ENCODE results near the gene COX6A1. TPM values are rescaled to one million over a fixed set of nuclear protein-coding genes. Genes with fewer than 3 reads are reported as not detected.

The COX6A1 gene
- total RNA-seq (100 to 1,000 TPM; 101 to 180 (median 151) TPM), polyA plus RNA-seq (100 to 1,000 TPM; 531 to 859 TPM)
- long read RNA-seq, donor 1, transcript COX6A1-201 (3 exons, 572 nt), result major isoform, 48 of 53 reads
- long read RNA-seq, donor 1, partial matches to known transcripts, result 1 of 53 reads
- long read RNA-seq, donor 1, other reads (novel, unspliced or antisense), result 0 of 53 reads
- long read RNA-seq, donor 2, transcript COX6A1-202 (1 exons, 767 nt), result minor isoform, 5 of 95 reads
- long read RNA-seq, donor 2, transcript COX6A1-201 (3 exons, 572 nt), result major isoform, 86 of 95 reads
- long read RNA-seq, donor 2, partial matches to known transcripts, result 4 of 95 reads
- long read RNA-seq, donor 2, other reads (novel, unspliced or antisense), result 0 of 95 reads
- long read RNA-seq, donor 3, partial matches to known transcripts, result 0 of 5 reads
- long read RNA-seq, donor 3, other reads (novel, unspliced or antisense), result 0 of 5 reads

- intact Hi-C loops (cut with DNase I), result no loop called here
- WGBS, 2 donors, result 0% methylated on average over 59 of the region's 59 CpGs
- H3K4me1 ChIP-seq, result peaks cover 0 to 32% (median 17%) of the 10 kb centered on the region in 9 donors
- H3K4me3 ChIP-seq, result peak within 1 kb of the TSS; percentile 42 to 93 (median 83)
- peak within 1 kb of the TSS; percentile 62 to 95 (median 88) for H3K27ac ChIP-seq
- peaks cover 0 to 41% (median 6%) of the 10 kb centered on the region in 9 donors for H3K36me3 ChIP-seq
- ATAC-seq (peak; percentile 96 to 99 (median 98)), DNase-seq (peak; percentile 92 to 96)
- H3K9me3 ChIP-seq, result no peaks in the 10 kb centered on the region
- no peak for TF ChIP-seq CTCF (IDR thresholded peaks at IDR 0.05)
- peaks cover 0 to 3% (median 0%) of the 10 kb centered on the region in 7 donors for H3K27me3 ChIP-seq
Measured at GRCh38 chr12:120437735-120438494, at the start of gene COX6A1. Gene COX6A1, plus strand, starts transcription at chr12:120438113. Its CDS starts 14 bp downstream, at chr12:120438127.

GRCh38 chr12:120388691-120389481 is 49.0 kb upstream of the COX6A1 start:
- H3K9me3 ChIP-seq, result no peaks in the 10 kb centered on the region
- no peak overlapping the region for H3K27ac ChIP-seq
- peak in 2 of 8 donors; percentile 11 to 35 for ATAC-seq
- no peaks in the 10 kb centered on the region for H3K4me1 ChIP-seq
- no peak for DNase-seq
- peak overlapping the region in 3 of 10 donors; percentile 5 to 24 (median 20) for H3K4me3 ChIP-seq
- no peaks in the 10 kb centered on the region for H3K36me3 ChIP-seq
- TF ChIP-seq CTCF (IDR thresholded peaks at IDR 0.05), result no peak
- peaks cover 0 to 30% (median 17%) of the 10 kb centered on the region in 7 donors for H3K27me3 ChIP-seq
- 9 to 14% methylated on average over 24 of the region's 24 CpGs for WGBS, 2 donors
- intact Hi-C loops (cut with DNase I), result no loop called here

- H3K4me1 ChIP-seq, result no peaks in the 10 kb centered on the region
- ATAC-seq, result no peak
- no peak overlapping the region for H3K27ac ChIP-seq
- no peaks in the 10 kb centered on the region for H3K36me3 ChIP-seq
- no peaks in the 10 kb centered on the region for H3K9me3 ChIP-seq
- WGBS, 2 donors, result 100% methylated on average over 1 of the region's 1 CpG
- no peak for TF ChIP-seq CTCF (IDR thresholded peaks at IDR 0.05)
- intact Hi-C loops (cut with DNase I), result no loop called here
- H3K4me3 ChIP-seq, result no peak overlapping the region
- peaks cover 0 to 46% (median 27%) of the 10 kb centered on the region in 7 donors for H3K27me3 ChIP-seq
- DNase-seq, result no peak
Measured at GRCh38 chr12:120390540-120391120, 47.3 kb upstream of the COX6A1 start.
